Liver (tissue), 3 donors: ENCODE data around the gene DIDO1.

Experiments used
- CTCF ChIP-seq: fragments of 150-350 bp; IDR thresholded peaks from 2 replicates; pipeline ENCODE4 v1.5.1; 2017; ENCODE audit warnings: improper control_type of control experiment, low read depth, low read length; ENCODE audit not compliant: missing input control
- EGR1 ChIP-seq, 2 donors: IDR thresholded peaks; 2 replicates each; pipeline ENCODE4 v1.6.1; 2016 to 2018; ENCODE audit warnings: antibody characterized with exemption in 2 of 2, low read depth in 2 of 2
- JUND ChIP-seq, 2 donors: IDR thresholded peaks; 2 replicates each; pipeline ENCODE4 v1.6.1; 2016; ENCODE audit warnings: antibody characterized with exemption in 2 of 2
- MAX ChIP-seq: IDR thresholded peaks from 2 replicates; pipeline ENCODE4 v1.6.1; 2016; ENCODE audit warnings: antibody characterized with exemption
- RAD21 ChIP-seq, 2 donors: IDR thresholded peaks; 2 replicates each; pipeline ENCODE4 v1.6.1; 2016; ENCODE audit warnings: antibody characterized with exemption in 2 of 2, mild to moderate bottlenecking in 2 of 2
- REST ChIP-seq: IDR thresholded peaks from 2 replicates; pipeline ENCODE4 v1.6.1; 2016; ENCODE audit warnings: antibody characterized with exemption, mild to moderate bottlenecking
- RXRA ChIP-seq, 2 donors: IDR thresholded peaks; 2 replicates each; pipeline ENCODE4 v1.6.1; 2017 to 2018; ENCODE audit warnings: antibody characterized with exemption in 2 of 2, mild to moderate bottlenecking in 1 of 2
- SP1 ChIP-seq: IDR thresholded peaks from 2 replicates; pipeline ENCODE4 v1.6.1; 2018; ENCODE audit warnings: antibody characterized with exemption, mild to moderate bottlenecking
- ZBTB33 ChIP-seq: IDR thresholded peaks from 2 replicates; pipeline ENCODE4 v1.6.1; 2016; ENCODE audit warnings: antibody characterized with exemption
- donor health status: healthy.
- donor health status: healthy.

GRCh38 chr20:62925076-62925419, 1.3 kb downstream of the DIDO1 start:
- TF ChIP-seq MAX: no peak
- TF ChIP-seq CTCF: no peak
- TF ChIP-seq REST: no peak
- no peak for TF ChIP-seq RAD21 (IDR thresholded peaks at IDR 0.05)
- TF ChIP-seq JUND (IDR thresholded peaks at IDR 0.05): no peak
- no peak for TF ChIP-seq EGR1 (IDR thresholded peaks at IDR 0.05; ENCODE audit: low read depth in 2 of 2)
- no peak for TF ChIP-seq SP1
- no peak for TF ChIP-seq RXRA (IDR thresholded peaks at IDR 0.05)
- no peak for TF ChIP-seq ZBTB33
